GM12878 (cell line): Measurements from ENCODE around the gene ZNF592. TPM values are rescaled to one million over a fixed set of nuclear protein-coding genes. Genes with fewer than 3 reads are reported as not detected.
A peak's percentile ranks its signal among the peaks of the same experiment; 100 is the strongest.

ENCODE experiments used
- ATAC-seq: fragments of 200-7000 bp; cut with Tn5 transposase; 3 replicates; pipeline ENCODE4 v1.9.1; 2020; ENCODE audit warnings: mild to moderate bottlenecking, moderate library complexity
- BruUV-seq: library from RNA; stranded (reverse); fragments of 400-500 nt; replicated peaks from 2 replicates; lab custom pipeline; 2021; lab: Mats Ljungman, UMichigan
- CTCF ChIA-PET: fragments of 300-600 bp; sonication (Branson Sonifier 250); formaldehyde crosslinking; extraction: SDS; loops from one replicate; lab custom pipeline; 2021; ENCODE audit warnings: inconsistent platforms; lab: Yijun Ruan, JAX
- POLR2A ChIA-PET: fragments of 350-600 bp; formaldehyde crosslinking; extraction: SDS; loops from one replicate; lab custom pipeline; 2021; ENCODE audit warnings: inconsistent platforms; lab: Charles Lee
- RAD21 ChIA-PET: fragments of 300-600 bp; sonication (Branson Sonifier 250); formaldehyde crosslinking; loops from one replicate; lab custom pipeline; 2023; ENCODE audit warnings: antibody characterized with exemption; ENCODE audit not compliant: unreplicated experiment; lab: Charles Lee
- SMC1A ChIA-PET: fragments of 300-600 bp; sonication (Branson Sonifier 250); formaldehyde crosslinking; loops from one replicate; lab custom pipeline; 2023; ENCODE audit not compliant: unreplicated experiment, uncharacterized antibody; lab: Charles Lee
- DNase-seq: peaks from one replicate; pipeline ENCODE4 v3.0.0-alpha.2; 2011; ENCODE audit warnings: low read depth, low spot score
- FAIRE-seq: peaks from 3 replicates; lab custom pipeline; 2011; peaks lifted over from hg19 to GRCh38; lab: Jason Lieb, UNC
- H2AFZ ChIP-seq: 2 replicates; pipeline ENCODE4 v1.6.0; 2011; ENCODE audit warnings: low read depth, low read length, control low read depth; ENCODE audit not compliant: control insufficient read depth
- H3K27ac ChIP-seq: 2 replicates; pipeline ENCODE4 v1.5.1; 2011; ENCODE audit warnings: control low read depth; ENCODE audit not compliant: control insufficient read depth, insufficient read depth
- H3K27me3 ChIP-seq, 2 experiments: replicated peaks in 1 of 2; 2 replicates each; pipeline versions ENCODE4 v1.6.0 to v1.6.1; 2011; ENCODE audit warnings: low read length in 1 of 2; ENCODE audit not compliant: control insufficient read depth in 2 of 2, insufficient read depth in 2 of 2
- H3K36me3 ChIP-seq, 2 experiments: 2 replicates each; pipeline ENCODE4 v1.5.1; 2011; ENCODE audit warnings: low read length in 1 of 2; ENCODE audit not compliant: control insufficient read depth in 2 of 2, insufficient read depth in 2 of 2
- H3K4me1 ChIP-seq: 2 replicates; pipeline ENCODE4 v1.6.1; 2011; ENCODE audit warnings: mild to moderate bottlenecking, low read length, moderate library complexity, mixed read lengths; ENCODE audit not compliant: control insufficient read depth, insufficient read depth
- H3K4me2 ChIP-seq: 2 replicates; pipeline ENCODE4 v1.6.0; 2011; ENCODE audit warnings: control low read depth; ENCODE audit not compliant: control insufficient read depth, insufficient read depth
- H3K4me3 ChIP-seq: fragments of 200-600 bp; sonication (generic); 2 replicates; pipeline ENCODE4 v1.5.1; 2016
- H3K79me2 ChIP-seq: 2 replicates; pipeline ENCODE4 v1.6.0; 2011; ENCODE audit warnings: low read length; ENCODE audit not compliant: control insufficient read depth, insufficient read depth
- H3K9ac ChIP-seq: 2 replicates; pipeline ENCODE4 v1.8.0; 2011; ENCODE audit warnings: low read length, control low read depth, mixed read lengths; ENCODE audit not compliant: control insufficient read depth, insufficient read depth
- H3K9me3 ChIP-seq: replicated peaks from 3 replicates; pipeline ENCODE4 v1.5.1; 2011; ENCODE audit warnings: mild to moderate bottlenecking, low read length; ENCODE audit not compliant: control insufficient read depth, insufficient read depth
- H4K20me1 ChIP-seq: 2 replicates; pipeline ENCODE4 v1.6.0; 2011; ENCODE audit not compliant: control insufficient read depth, insufficient read depth
- BMI1 ChIP-seq: fragments of 450-650 bp; IDR thresholded peaks from 2 replicates; pipeline ENCODE4 v1.6.1; 2016; ENCODE audit warnings: mild to moderate bottlenecking, moderate library complexity, borderline replicate concordance
- BRCA1 ChIP-seq: IDR thresholded peaks from 2 replicates; pipeline ENCODE4 v1.6.1; 2011; ENCODE audit warnings: low read depth, low read length, improper control_type of control experiment
- CBX3 ChIP-seq: fragments of 200-600 bp; sonication (generic); IDR thresholded peaks from 2 replicates; pipeline ENCODE4 v1.6.1; 2016; ENCODE audit warnings: low read depth, borderline replicate concordance
- CHD1 ChIP-seq: IDR thresholded peaks from 2 replicates; pipeline ENCODE4 v1.6.1; 2012; ENCODE audit warnings: low read depth, low read length, improper control_type of control experiment
- CHD4 ChIP-seq: fragments of 200-600 bp; sonication (generic); IDR thresholded peaks from 2 replicates; pipeline ENCODE4 v1.6.1; 2016; ENCODE audit warnings: mild to moderate bottlenecking
- IRF4 ChIP-seq: IDR thresholded peaks from 2 replicates; pipeline ENCODE4 v1.6.1; 2011; ENCODE audit warnings: low read depth, low read length
- MTA3 ChIP-seq: IDR thresholded peaks from 2 replicates; pipeline ENCODE4 v1.6.1; 2012; ENCODE audit warnings: low read length, inconsistent platforms, borderline replicate concordance
- NBN ChIP-seq: fragments of 450-650 bp; IDR thresholded peaks from 2 replicates; pipeline ENCODE4 v1.6.1; 2016
- NFIC ChIP-seq: IDR thresholded peaks from 2 replicates; pipeline ENCODE4 v1.6.1; 2012; ENCODE audit warnings: low read depth, mild to moderate bottlenecking, inconsistent platforms, low read length, moderate library complexity
- PAX5 ChIP-seq: IDR thresholded peaks from 2 replicates; pipeline ENCODE4 v1.6.1; 2011; ENCODE audit warnings: low read depth, low read length, borderline replicate concordance
- RAD21 ChIP-seq: IDR thresholded peaks from 2 replicates; pipeline ENCODE4 v1.6.1; 2011; ENCODE audit warnings: mild to moderate bottlenecking, low read depth, low read length, moderate library complexity; ENCODE audit not compliant: insufficient read depth
- SREBF2 ChIP-seq: IDR thresholded peaks from 2 replicates; pipeline ENCODE4 v1.6.1; 2012; ENCODE audit warnings: mild to moderate bottlenecking, low read length
- USF2 ChIP-seq: IDR thresholded peaks from 2 replicates; pipeline ENCODE4 v1.6.1; 2011; ENCODE audit warnings: low read depth, low read length, improper control_type of control experiment, borderline replicate concordance
- ZBTB33 ChIP-seq: fragments of 450-650 bp; IDR thresholded peaks from 2 replicates; pipeline ENCODE4 v1.6.1; 2017; ENCODE audit warnings: mild to moderate bottlenecking
- ZNF207 ChIP-seq: fragments of 450-650 bp; IDR thresholded peaks from 2 replicates; pipeline ENCODE4 v1.6.1; 2014; ENCODE audit warnings: antibody characterized with exemption, mild to moderate bottlenecking, borderline replicate concordance
- ZNF384 ChIP-seq: IDR thresholded peaks from 2 replicates; pipeline ENCODE4 v1.6.1; 2012; ENCODE audit warnings: low read depth, mild to moderate bottlenecking, low read length, improper control_type of control experiment, borderline replicate concordance
- WGBS: methylation state at CpG from one replicate; pipeline ENCODE4 v1.1.6; 2016; ENCODE audit warnings: low lambda C conversion rate; ENCODE audit not compliant: insufficient replicate concordance, insufficient coverage; ENCODE audit errors: missing lambda C conversion rate; 5-methylcytosine and 5-hydroxymethylcytosine counted together
- in situ Hi-C: fragments of 300-500 bp; cut with MboI; formaldehyde crosslinking; loops from 9 replicates; pipeline ENCODE4 v1.14.3; 2018; ENCODE audit warnings: mixed read lengths
- intact Hi-C: fragments of 100-400 bp; cut with micrococcal nuclease; formaldehyde crosslinking; loops from one replicate; pipeline ENCODE4 v1.14.2; 2022; ENCODE audit not compliant: unreplicated experiment
- polyA plus RNA-seq, 11 experiments: library from polyadenylated mRNA; depleted of rRNA in 4 of 11; unstranded in 6 of 11; stranded (reverse) in 5 of 11; fragments of >200 nt; fragmentation: Nextera tagmentation in 4 of 11; fragmentation: Illumina TruSeq in 1 of 11; extraction: Ambion mirVana in 4 of 11; extraction: Trizol in 1 of 11; gene quantifications; 1 replicate in 1 of 11; 2 replicates in 10 of 11; pipeline versions ENCODE4 v1.2.1 to v1.2.3, GENCODE V29; 2011 to 2016; ENCODE audit warnings: inconsistent platforms in 2 of 11, missing spikeins in 2 of 11, low read depth in 1 of 11
- total RNA-seq, 4 experiments: library from RNA; depleted of rRNA in 3 of 4; stranded (reverse); fragments of >200 nt in 3 of 4; fragmentation: Illumina TruSeq in 1 of 4; extraction: Trizol in 1 of 4; gene quantifications; 2 replicates each; pipeline versions ENCODE4 v1.2.1 to v1.2.3, GENCODE V29; 2013 to 2021
- TF ChIP-seq, protein P1 (sequence below): fragments of 450-650 bp; IDR thresholded peaks from 2 replicates; pipeline ENCODE4 v1.6.1; 2018; ENCODE audit warnings: borderline replicate concordance, mild to moderate bottlenecking; ENCODE audit not compliant: partially characterized antibody
- TF ChIP-seq, protein P2 (sequence below): IDR thresholded peaks from 2 replicates; pipeline ENCODE4 v1.6.1; 2012; ENCODE audit warnings: low read depth, low read length, improper control_type of control experiment
- TF ChIP-seq, protein P3 (sequence below): fragments of 450-650 bp; IDR thresholded peaks from 2 replicates; pipeline ENCODE4 v1.6.1; 2014; ENCODE audit warnings: mild to moderate bottlenecking

The ZNF592 gene
- total and polyA plus RNA-seq, 10 of the 15 experiments (the other 5 are each of a cell fraction or from before 2014, with no cell fraction given) = 0.95 to 23.7 (median 8.6) TPM

DNA sequence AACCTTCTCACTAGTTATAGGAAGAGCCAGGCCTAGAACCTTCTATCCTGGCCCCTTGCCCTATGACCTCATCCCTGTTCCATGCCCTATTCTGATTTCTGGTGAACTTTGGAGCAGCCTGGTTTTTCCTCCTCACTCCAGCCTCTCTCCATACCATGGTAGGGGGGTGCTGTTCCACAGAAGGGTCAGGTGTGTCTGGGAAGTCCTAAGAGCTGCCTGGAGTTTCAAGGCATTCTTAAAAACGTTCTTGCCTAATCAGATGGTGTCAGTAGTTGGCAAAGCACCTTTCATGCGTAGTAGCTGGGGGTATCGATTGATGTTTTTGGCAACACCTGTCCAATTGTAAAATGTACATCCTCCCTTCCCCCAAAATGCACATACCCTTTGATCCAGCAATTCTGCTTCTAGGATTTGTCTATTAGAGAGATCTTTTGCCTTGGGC is 52.0 kb downstream of the ZNF592 start:
- peaks cover 28 to 32% of the 10 kb centered on the region in 2 experiments for H3K36me3 ChIP-seq
- H3K4me1 ChIP-seq = no peaks in the 10 kb centered on the region
- intact Hi-C loops = no loop called here
- H3K4me2 ChIP-seq = no peak overlapping the region
- no peaks in the 10 kb centered on the region; the same call in 1 of the 2 replicates for H4K20me1 ChIP-seq
- no peaks in the 10 kb centered on the region for H3K9me3 ChIP-seq
- ChIA-PET RAD21 (no interaction called here), POLR2A (no interaction called here), CTCF (no interaction called here), SMC1A (interaction anchor here (0.8 kb wide), 1 partner anchor 8 kb away, joined by 3 read pairs; no protein-coding TSS in a partner anchor)
- no peak overlapping the region for H2AFZ ChIP-seq
- in situ Hi-C loops = no loop called here
- ATAC-seq = no peak
- no peak overlapping the region for H3K9ac ChIP-seq
- no peak overlapping the region for H3K4me3 ChIP-seq
- no peak for FAIRE-seq
- TSS peak; percentile 12 for BruUV-seq
- no peak overlapping the region for H3K27ac ChIP-seq
- DNase-seq = no peak
- WGBS = 95% methylated on average over 3 of the region's 3 CpGs
- no peaks in the 10 kb centered on the region for H3K79me2 ChIP-seq
- TF ChIP-seq USF2 (no peak), BMI1 (no peak), ZNF207 (no peak), CHD4 (no peak), IRF4 (no peak), NBN (no peak), NFIC (no peak), ZNF384 (no peak), SREBF2 (no peak), MTA3 (no peak), CBX3 (no peak), CHD1 (no peak), RAD21 (no peak), BRCA1 (no peak), PAX5 (no peak), ZBTB33 (no peak)
- TF ChIP-seq, protein P1, sequence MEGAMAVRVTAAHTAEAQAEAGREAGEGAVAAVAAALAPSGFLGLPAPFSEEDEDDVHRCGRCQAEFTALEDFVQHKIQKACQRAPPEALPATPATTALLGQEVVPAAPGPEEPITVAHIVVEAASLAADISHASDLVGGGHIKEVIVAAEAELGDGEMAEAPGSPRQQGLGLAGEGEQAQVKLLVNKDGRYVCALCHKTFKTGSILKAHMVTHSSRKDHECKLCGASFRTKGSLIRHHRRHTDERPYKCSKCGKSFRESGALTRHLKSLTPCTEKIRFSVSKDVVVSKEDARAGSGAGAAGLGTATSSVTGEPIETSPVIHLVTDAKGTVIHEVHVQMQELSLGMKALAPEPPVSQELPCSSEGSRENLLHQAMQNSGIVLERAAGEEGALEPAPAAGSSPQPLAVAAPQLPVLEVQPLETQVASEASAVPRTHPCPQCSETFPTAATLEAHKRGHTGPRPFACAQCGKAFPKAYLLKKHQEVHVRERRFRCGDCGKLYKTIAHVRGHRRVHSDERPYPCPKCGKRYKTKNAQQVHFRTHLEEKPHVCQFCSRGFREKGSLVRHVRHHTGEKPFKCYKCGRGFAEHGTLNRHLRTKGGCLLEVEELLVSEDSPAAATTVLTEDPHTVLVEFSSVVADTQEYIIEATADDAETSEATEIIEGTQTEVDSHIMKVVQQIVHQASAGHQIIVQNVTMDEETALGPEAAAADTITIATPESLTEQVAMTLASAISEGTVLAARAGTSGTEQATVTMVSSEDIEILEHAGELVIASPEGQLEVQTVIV = no peak
- TF ChIP-seq, protein P2, sequence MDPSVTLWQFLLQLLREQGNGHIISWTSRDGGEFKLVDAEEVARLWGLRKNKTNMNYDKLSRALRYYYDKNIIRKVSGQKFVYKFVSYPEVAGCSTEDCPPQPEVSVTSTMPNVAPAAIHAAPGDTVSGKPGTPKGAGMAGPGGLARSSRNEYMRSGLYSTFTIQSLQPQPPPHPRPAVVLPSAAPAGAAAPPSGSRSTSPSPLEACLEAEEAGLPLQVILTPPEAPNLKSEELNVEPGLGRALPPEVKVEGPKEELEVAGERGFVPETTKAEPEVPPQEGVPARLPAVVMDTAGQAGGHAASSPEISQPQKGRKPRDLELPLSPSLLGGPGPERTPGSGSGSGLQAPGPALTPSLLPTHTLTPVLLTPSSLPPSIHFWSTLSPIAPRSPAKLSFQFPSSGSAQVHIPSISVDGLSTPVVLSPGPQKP = no peak
- TF ChIP-seq, protein P3, sequence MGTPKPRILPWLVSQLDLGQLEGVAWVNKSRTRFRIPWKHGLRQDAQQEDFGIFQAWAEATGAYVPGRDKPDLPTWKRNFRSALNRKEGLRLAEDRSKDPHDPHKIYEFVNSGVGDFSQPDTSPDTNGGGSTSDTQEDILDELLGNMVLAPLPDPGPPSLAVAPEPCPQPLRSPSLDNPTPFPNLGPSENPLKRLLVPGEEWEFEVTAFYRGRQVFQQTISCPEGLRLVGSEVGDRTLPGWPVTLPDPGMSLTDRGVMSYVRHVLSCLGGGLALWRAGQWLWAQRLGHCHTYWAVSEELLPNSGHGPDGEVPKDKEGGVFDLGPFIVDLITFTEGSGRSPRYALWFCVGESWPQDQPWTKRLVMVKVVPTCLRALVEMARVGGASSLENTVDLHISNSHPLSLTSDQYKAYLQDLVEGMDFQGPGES = no peak
- TF ChIP-seq, all 136 proteins: peak for 0
- H3K27me3 ChIP-seq = no peaks in the 10 kb centered on the region
